ENCODE data around the gene P2RX6. TPM values are rescaled to one million over a fixed set of nuclear protein-coding genes. Genes with fewer than 3 reads are reported as not detected.

The P2RX6 gene
- total and polyA plus RNA-seq, 9 of the 15 experiments (the other 6 are each of a cell fraction or from before 2014, with no cell fraction given): 0.01 to 3.9 (median 1.5) TPM; not detected in 1

DNA sequence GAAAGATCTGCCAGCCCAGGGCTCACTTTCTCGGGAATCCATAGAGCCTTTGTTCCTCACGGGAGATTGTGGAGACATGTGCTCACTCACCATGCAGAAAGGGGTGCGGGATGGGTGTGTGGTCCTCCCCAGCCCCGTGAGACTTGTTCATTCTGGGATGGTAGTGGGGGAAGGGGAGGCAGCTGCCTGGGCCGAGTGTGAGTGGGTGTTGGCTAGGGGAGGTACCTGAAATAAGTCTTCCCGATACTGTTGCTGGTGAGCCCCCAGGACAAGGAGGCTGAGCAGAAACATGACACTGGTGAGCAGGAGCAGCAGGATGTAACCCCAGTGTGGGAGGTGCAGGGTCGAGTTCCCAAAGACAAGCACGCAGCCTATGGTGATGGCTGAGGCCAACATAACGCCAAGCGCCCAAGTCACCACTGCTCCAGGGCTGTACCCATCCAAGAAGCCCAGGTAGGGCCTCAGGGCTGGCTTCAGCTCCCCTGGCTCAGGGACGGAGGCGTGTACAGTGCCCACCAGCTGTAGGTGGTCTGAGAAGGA is 14.6 kb downstream of the P2RX6 start:
- no peak overlapping the region for H3K27ac ChIP-seq (ENCODE audit: extremely low read depth, low read depth, low read length)
- CTCF ChIA-PET (ENCODE audit: low intra/inter-chr PET ratio): no interaction called here
- H3K79me2 ChIP-seq (ENCODE audit: control insufficient read depth, insufficient read depth, low read length): no peaks in the 10 kb centered on the region
- POLR2A ChIA-PET: interaction anchor here (0.6 to 10.2 kb wide), 7 partner anchors 11 to 1991 kb away, joined by 3 to 120 read pairs (median 4); partner anchors contain the start of genes LRRC74B and P2RX6
- H4K20me1 ChIP-seq (replicated peaks; ENCODE audit: control insufficient read depth, insufficient read depth, low read length): peaks cover 50% of the 10 kb centered on the region
- H2AFZ ChIP-seq (ENCODE audit: low read depth, low read length): no peak overlapping the region
- DNase-seq (ENCODE audit: extremely low read depth in 1 of 4, low spot score in 3 of 4) (no peak), FAIRE-seq (no peak), ATAC-seq (peak; percentile 6)
- H3K9me1 ChIP-seq (ENCODE audit: control insufficient read depth, insufficient read depth, low read length): peaks cover 4% of the 10 kb centered on the region
- H3K27me3 ChIP-seq (ENCODE audit: control insufficient read depth in 2 of 2, insufficient read depth in 2 of 2, low read length in 2 of 2): peaks cover 45 to 84% of the 10 kb centered on the region in 2 experiments; a peak in 4 of 5 replicates
- H3K9me3 ChIP-seq (replicated peaks; ENCODE audit: control insufficient read depth, insufficient read depth, low read depth, low read length): no peaks in the 10 kb centered on the region
- intact Hi-C loops (cut with micrococcal nuclease): loop anchor here (2.0 kb wide), 1 partner anchor 15 kb away; the partner anchor contains the start of gene LRRC74B
- 2% methylated on average over 12 of the region's 12 CpGs for WGBS (ENCODE audit: insufficient coverage, low coverage, missing lambda C conversion rate)
- no TSS peak for BruUV-seq (replicated peaks)
- H3K4me1 ChIP-seq (replicated peaks in 1 of 2; ENCODE audit: control insufficient read depth in 2 of 2, insufficient read depth in 2 of 2, low read length in 2 of 2): peaks cover 0 to 58% of the 10 kb centered on the region in 2 experiments; a peak in 4 of 5 replicates
- in situ Hi-C loops (cut with MboI): no loop called here
- H3K36me3 ChIP-seq (ENCODE audit: control insufficient read depth, insufficient read depth, low read length): no peaks in the 10 kb centered on the region
- no peak overlapping the region for H3K4me2 ChIP-seq (ENCODE audit: insufficient read depth, low read length)
- H3K9ac ChIP-seq (ENCODE audit: insufficient read depth in 1 of 2, low read depth in 2 of 2, low read length in 2 of 2): peak overlapping the region in 1 of 2 experiments; percentile 54; a peak in 2 of 4 replicates
- no peak overlapping the region for H3K4me3 ChIP-seq
- TF ChIP-seq NONO (IDR thresholded peaks at IDR 0.05; ENCODE audit: low read depth in 2 of 2, low read length in 1 of 2) (no peak), ZC3H4 (CRISPR knock-in tag; IDR thresholded peaks at IDR 0.05; ENCODE audit: borderline replicate concordance) (peak; percentile 61; the same call in 1 of the 2 replicates), LCOR (CRISPR knock-in tag; IDR thresholded peaks at IDR 0.05) (no peak), FOXP1 (CRISPR knock-in tag; IDR thresholded peaks at IDR 0.05) (0 out of 2 replicates have a peak, but pooled peaks have one; percentile 8), HNRNPLL (IDR thresholded peaks at IDR 0.05; ENCODE audit: low read depth, low read length, poor library complexity, severe bottlenecking) (peak; percentile 13), CBX2 (IDR thresholded peaks at IDR 0.05; ENCODE audit: insufficient read depth, low read length, poor library complexity, severe bottlenecking) (no peak), TARDBP (IDR thresholded peaks at IDR 0.05) (no peak), SMARCA5 (IDR thresholded peaks at IDR 0.05) (no peak), STAT5A (IDR thresholded peaks at IDR 0.05; ENCODE audit: borderline replicate concordance, low read length) (no peak), NELFE (IDR thresholded peaks at IDR 0.05; ENCODE audit: insufficient read depth, insufficient read length) (no peak), FOXK1 (CRISPR knock-in tag; IDR thresholded peaks at IDR 0.05; ENCODE audit: borderline replicate concordance) (no peak), DMBX1 (CRISPR knock-in tag; IDR thresholded peaks at IDR 0.05; ENCODE audit: borderline replicate concordance) (no peak), HMG20A (CRISPR knock-in tag; conservative IDR thresholded peaks at IDR 0.05) (no peak)
- TF ChIP-seq, protein P1, sequence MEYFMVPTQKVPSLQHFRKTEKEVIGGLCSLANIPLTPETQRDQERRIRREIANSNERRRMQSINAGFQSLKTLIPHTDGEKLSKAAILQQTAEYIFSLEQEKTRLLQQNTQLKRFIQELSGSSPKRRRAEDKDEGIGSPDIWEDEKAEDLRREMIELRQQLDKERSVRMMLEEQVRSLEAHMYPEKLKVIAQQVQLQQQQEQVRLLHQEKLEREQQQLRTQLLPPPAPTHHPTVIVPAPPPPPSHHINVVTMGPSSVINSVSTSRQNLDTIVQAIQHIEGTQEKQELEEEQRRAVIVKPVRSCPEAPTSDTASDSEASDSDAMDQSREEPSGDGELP (CRISPR knock-in tag; IDR thresholded peaks at IDR 0.05; ENCODE audit: borderline replicate concordance): no peak
- TF ChIP-seq, protein P2, sequence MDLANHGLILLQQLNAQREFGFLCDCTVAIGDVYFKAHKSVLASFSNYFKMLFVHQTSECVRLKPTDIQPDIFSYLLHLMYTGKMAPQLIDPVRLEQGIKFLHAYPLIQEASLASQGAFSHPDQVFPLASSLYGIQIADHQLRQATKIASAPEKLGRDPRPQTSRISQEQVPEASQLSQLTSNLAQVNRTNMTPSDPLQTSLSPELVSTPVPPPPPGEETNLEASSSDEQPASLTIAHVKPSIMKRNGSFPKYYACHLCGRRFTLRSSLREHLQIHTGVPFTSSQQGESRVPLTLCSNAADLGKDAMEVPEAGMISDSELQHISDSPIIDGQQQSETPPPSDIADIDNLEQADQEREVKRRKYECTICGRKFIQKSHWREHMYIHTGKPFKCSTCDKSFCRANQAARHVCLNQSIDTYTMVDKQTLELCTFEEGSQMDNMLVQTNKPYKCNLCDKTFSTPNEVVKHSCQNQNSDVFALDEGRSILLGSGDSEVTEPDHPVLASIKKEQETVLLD (IDR thresholded peaks at IDR 0.05): no peak
- TF ChIP-seq, protein P3, sequence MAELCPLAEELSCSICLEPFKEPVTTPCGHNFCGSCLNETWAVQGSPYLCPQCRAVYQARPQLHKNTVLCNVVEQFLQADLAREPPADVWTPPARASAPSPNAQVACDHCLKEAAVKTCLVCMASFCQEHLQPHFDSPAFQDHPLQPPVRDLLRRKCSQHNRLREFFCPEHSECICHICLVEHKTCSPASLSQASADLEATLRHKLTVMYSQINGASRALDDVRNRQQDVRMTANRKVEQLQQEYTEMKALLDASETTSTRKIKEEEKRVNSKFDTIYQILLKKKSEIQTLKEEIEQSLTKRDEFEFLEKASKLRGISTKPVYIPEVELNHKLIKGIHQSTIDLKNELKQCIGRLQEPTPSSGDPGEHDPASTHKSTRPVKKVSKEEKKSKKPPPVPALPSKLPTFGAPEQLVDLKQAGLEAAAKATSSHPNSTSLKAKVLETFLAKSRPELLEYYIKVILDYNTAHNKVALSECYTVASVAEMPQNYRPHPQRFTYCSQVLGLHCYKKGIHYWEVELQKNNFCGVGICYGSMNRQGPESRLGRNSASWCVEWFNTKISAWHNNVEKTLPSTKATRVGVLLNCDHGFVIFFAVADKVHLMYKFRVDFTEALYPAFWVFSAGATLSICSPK (IDR thresholded peaks at IDR 0.05; ENCODE audit: borderline replicate concordance): no peak
- TF ChIP-seq, protein P4, sequence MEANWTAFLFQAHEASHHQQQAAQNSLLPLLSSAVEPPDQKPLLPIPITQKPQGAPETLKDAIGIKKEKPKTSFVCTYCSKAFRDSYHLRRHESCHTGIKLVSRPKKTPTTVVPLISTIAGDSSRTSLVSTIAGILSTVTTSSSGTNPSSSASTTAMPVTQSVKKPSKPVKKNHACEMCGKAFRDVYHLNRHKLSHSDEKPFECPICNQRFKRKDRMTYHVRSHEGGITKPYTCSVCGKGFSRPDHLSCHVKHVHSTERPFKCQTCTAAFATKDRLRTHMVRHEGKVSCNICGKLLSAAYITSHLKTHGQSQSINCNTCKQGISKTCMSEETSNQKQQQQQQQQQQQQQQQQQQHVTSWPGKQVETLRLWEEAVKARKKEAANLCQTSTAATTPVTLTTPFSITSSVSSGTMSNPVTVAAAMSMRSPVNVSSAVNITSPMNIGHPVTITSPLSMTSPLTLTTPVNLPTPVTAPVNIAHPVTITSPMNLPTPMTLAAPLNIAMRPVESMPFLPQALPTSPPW (CRISPR knock-in tag; IDR thresholded peaks at IDR 0.05): no peak

All from K562 (cell line).